Activated CD4-positive, alpha-beta T cell treated with anti-CD3 and anti-CD28 coated beads, Interleukin-10, Interleukin-2, amounts not matched to agents 100 ng/mL and 50 ng/mL, durations not matched to agents 16 hours and 8 hours (primary cell): ENCODE results near the gene VSTM2B.
"Not testable (repeated sequence)": the region's sequence is repeated elsewhere in the genome, so short reads cannot be mapped to it uniquely, and the experiment has no call there.

Experiments
- DNase-seq: peaks from one replicate; pipeline ENCODE4 v3.0.0-alpha.2; 2020

VSTM2B gene

GRCh38 chr19:29548483-29549085 is 22.8 kb downstream of the VSTM2B start:
- no peak for DNase-seq

DNA sequence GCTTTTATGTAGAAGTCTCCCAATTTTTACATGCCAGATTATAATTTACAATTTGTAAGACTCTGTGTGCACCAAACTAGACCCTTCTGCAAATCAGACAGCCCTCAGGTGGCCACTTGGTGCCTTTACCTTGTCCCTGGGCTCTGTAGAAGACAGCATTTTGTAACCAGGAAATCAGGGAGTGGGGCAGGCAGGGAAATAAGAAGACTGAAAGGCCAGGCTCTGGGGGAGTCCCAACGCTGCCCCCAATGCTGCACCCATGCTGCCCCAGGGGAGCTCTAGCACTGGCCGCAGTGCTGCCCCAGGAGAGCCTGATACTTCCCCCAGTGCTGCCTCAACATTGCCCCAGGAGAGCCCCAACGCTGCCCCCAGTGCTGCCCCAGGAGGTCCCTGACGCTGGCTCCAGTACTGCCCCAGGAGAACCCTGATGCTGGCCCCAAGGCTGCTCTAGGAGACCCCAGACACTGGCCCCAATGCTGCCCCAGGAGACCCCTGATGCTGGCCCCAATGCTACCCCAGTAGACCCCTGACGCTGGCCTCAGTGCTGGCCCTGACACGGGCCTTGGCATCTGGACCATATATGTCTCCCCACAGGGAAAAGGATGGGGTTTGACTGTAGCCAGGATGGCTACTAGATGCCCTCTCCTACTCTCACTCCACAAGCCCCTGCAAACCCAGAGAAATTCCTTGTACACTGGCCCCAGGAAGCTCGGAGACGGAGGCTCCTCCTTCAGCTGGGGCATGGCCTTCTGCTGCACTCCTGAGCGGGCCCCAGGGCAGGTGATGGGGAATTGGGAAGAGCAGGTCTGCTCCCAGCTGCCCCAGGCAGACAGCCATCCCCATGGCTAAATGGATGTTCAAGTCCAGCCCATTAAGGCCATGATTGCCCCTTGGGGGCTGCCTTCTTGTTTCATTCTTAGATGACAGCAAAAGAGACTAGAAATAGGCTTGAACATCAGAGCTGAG is 23.6 kb downstream of the VSTM2B start:
- no peak for DNase-seq

GRCh38 chr19:29550896-29551295 is 25.1 kb downstream of the VSTM2B start:
- no peak for DNase-seq

DNA sequence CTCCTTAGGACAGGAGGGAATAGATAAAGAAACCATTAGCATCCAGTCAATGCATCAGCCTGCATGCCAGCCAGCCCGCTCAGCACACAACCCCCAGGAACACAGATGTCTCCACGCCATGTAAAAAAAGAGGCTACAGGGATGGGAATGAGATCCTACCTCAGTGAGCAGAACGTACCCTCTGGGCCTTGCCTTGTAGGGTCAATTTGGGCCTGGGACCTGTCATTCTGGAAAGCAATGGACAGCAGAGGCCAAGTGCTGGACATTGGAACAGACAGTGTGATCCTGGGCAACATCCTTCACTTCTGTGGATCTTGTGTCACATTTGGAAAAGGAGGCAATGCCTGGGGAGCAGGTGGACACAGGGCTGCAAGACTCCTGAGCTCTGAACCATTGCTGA is 26.0 kb downstream of the VSTM2B start:
- no peak for DNase-seq

- no peak for DNase-seq
Measured at GRCh38 chr19:29552454-29553280, 26.9 kb downstream of the VSTM2B start.

GRCh38 chr19:29554149-29554548 is 28.4 kb downstream of the VSTM2B start:
- DNase-seq, result no peak

GRCh38 chr19:29559110-29559509 is 33.3 kb downstream of the VSTM2B start:
- DNase-seq, result not testable (repeated sequence)

DNA sequence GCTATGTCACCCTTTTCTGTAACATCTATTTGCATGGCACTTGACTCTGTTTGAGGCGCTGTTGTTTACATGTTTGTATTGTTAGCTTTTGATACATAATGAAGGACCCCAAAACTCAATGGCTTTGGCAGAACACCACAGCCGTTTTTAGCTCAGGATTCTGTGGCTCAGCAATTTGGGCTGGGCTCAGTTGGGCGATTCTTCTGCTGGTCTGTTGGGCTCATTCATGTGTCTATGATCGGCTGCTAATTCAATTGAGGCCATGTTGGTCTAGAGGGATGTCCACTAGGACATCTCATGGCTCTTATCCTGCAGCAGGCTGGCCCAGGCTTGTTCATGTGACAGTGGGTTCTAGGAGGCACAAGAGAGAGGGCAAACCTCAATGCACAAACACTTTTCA is 33.9 kb downstream of the VSTM2B start:
- DNase-seq, result no peak

DNA sequence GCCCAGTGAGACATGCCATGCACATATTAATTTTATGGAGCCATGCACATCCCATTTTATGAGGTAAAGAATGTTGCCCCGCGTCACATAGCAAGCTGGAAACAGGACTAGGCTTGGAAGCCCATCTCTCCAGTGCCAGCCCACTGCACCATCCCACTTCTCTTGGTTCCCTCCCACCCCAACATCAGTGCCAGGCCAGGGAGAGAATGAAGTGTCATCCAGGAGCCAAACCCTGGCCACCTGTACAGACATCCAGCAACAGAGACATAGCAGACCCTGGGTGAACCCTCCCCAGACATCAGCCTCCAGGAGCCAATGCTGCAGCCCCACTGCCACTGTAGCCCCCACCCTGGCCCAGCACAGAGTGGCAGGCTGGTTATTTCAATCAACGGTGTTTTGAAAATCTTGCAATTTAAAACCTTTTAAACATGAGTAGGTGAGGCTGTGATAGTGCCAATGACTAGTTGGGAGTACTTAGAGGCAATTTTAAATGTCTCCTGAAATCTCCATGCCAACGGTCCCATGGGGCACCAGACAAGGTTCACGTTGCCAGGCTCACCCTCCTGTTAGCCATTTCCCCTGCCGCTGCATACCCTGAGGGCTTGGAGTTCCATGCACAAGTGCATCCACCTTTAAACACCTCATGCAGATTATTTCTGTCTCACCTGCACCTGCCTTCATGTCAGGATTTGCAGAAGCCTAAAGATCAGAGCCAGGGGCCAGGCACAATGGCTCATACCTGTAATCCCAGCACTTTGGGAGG is 34.7 kb downstream of the VSTM2B start:
- DNase-seq, result no peak

DNA sequence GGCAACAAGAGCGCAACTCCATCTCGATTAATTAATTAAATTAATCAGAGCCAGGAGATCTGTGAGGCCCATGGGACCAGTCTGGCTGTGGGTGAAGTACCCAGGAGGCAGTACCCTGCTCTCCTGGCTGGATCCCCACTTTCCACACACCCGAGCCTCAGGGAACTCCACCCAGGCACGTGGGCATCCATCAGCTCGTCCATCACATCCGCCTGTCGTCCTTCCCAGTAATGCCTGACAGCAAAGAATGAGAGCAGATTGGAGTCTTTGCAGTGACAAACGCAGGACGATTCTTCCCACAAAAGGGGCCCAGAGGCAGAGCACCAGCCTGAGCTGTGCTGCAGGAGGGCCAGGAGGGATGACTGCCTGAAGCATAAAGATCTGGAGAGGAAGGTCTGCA is 35.8 kb downstream of the VSTM2B start:
- no peak for DNase-seq

GRCh38 chr19:29562299-29563297 is 36.8 kb downstream of the VSTM2B start:
- no peak for DNase-seq

- DNase-seq, result no peak
Measured at GRCh38 chr19:29563486-29564101, 37.8 kb downstream of the VSTM2B start.

DNA sequence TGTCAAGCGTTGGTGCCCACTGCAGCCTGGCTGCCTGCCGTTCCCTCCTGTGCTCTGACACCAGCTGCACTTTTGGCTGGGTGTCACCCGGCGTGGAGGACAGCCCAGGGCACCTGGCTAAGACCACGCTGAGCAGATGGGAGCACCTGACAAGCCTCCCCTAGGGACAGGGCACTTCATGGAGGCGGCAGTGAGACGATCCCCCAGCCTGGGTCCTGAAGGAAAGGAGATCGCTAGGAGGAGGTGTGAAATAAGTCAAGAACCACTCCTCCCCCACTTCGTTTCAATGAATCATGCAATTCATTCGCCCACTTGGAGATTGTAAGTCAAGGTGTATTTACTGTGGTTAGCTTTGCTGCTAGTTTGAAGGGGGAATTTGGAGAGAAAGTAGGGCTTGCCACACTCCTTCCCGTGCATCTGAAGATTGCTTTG is 38.8 kb downstream of the VSTM2B start:
- DNase-seq, result no peak

- no peak for DNase-seq
Measured at GRCh38 chr19:29565171-29565570, 39.4 kb downstream of the VSTM2B start.

- no peak for DNase-seq
Measured at GRCh38 chr19:29566496-29567054, 40.8 kb downstream of the VSTM2B start.

GRCh38 chr19:29567366-29567915 is 41.6 kb downstream of the VSTM2B start:
- no peak for DNase-seq

- no peak for DNase-seq
Measured at GRCh38 chr19:29568036-29569025, 42.5 kb downstream of the VSTM2B start.

DNA sequence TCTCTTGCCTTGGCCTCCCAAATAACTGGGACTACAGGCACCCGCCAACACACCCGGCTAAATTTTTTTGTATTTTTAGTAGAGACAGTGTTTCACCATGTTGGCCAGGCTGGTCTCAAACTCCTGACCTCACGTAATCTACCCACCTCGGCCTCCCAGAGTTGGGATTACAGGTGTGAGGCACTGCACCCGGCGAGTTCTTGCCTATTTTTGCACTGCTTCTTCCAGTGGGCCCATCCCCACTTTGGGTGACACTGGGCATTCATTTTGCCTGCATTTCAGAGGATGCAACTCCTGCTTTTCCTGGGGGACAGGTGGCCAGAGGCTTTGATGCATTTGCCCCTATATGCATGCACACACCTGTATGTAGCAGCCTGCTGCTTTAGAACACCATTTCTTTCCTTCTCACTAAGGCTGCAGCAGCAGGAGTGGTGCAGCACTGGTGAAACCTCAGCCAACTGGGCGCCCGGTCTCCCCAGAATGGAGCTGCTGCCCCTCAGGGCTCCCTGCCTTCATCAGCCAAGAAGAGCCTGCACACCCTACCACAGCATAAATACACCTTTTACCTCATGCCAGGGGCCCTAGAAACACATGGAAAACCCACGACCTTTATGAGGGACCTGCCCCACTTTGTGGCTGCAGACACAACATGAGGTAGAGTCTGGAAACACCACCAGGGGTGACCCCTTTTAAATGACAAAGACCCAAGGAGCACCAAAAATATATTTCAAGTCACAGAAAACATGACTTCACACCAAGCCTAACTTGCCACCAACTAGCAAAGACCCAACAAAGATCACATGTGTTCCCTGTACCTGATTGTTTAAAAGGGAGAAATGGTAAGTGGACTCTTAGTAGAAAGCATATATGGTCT is 43.5 kb downstream of the VSTM2B start:
- no peak for DNase-seq
